ENCODE data around the gene CPS1. TPM values are rescaled to one million over a fixed set of nuclear protein-coding genes. Genes with fewer than 3 reads are reported as not detected.

The CPS1 gene
- total RNA-seq, 4 donors from 2014 or later = 4.8 to 7.3 (median 6.6) TPM

- TF ChIP-seq, protein P1, sequence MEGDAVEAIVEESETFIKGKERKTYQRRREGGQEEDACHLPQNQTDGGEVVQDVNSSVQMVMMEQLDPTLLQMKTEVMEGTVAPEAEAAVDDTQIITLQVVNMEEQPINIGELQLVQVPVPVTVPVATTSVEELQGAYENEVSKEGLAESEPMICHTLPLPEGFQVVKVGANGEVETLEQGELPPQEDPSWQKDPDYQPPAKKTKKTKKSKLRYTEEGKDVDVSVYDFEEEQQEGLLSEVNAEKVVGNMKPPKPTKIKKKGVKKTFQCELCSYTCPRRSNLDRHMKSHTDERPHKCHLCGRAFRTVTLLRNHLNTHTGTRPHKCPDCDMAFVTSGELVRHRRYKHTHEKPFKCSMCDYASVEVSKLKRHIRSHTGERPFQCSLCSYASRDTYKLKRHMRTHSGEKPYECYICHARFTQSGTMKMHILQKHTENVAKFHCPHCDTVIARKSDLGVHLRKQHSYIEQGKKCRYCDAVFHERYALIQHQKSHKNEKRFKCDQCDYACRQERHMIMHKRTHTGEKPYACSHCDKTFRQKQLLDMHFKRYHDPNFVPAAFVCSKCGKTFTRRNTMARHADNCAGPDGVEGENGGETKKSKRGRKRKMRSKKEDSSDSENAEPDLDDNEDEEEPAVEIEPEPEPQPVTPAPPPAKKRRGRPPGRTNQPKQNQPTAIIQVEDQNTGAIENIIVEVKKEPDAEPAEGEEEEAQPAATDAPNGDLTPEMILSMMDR (IDR thresholded peaks at IDR 0.05; ENCODE audit: low read depth) = no peak
These were observed 29.1 kb upstream of the CPS1 start for GRCh38 chr2:210527286-210527685.

DNA sequence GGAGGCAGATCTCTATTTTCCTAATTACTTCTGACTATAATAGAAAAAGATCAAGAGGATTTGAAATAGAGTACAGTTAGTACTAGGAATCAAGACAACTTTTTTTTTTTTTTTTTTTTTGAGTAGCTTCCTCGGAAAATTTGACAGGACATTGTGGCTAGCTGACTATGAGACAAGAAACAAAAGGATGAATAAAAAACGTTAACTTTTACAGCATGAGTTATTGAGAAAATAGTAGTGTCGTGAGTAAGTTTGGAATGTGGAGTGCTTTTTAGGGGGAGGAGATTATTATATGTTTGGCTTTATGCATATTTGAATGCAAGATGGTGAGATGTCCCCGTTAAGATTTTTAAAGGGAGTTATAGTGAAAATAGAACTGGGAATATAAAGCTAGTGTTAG is 27.7 kb upstream of the CPS1 start:
- TF ChIP-seq, protein P1 (IDR thresholded peaks at IDR 0.05; ENCODE audit: low read depth) = no peak

- TF ChIP-seq, protein P1 (IDR thresholded peaks at IDR 0.05; ENCODE audit: low read depth) = no peak
These were observed 25.3 kb upstream of the CPS1 start for GRCh38 chr2:210531050-210531449.

DNA sequence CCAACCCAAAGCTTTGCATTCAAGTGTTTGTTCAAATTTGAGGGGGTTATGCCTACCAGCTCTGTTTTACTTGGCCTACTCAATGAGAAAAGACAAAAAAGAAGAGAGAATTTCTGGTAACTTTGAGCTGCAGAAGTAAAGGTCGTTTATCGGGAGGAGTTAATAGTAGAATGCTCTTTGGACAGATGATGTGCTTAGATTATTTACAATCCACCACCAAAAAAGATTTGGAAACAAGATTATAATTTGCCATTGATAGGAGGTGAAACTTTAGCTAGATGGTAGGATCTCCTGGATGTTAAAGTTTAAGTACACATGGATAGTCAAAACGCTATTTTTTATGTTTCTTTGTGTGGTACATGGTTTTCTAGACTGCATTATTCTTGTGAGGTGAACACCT is 24.9 kb upstream of the CPS1 start:
- TF ChIP-seq, protein P1 (IDR thresholded peaks at IDR 0.05; ENCODE audit: low read depth) = no peak

- TF ChIP-seq, protein P1 (IDR thresholded peaks at IDR 0.05; ENCODE audit: low read depth) = no peak
These were observed 23.0 kb upstream of the CPS1 start for GRCh38 chr2:210533389-210533788.

DNA sequence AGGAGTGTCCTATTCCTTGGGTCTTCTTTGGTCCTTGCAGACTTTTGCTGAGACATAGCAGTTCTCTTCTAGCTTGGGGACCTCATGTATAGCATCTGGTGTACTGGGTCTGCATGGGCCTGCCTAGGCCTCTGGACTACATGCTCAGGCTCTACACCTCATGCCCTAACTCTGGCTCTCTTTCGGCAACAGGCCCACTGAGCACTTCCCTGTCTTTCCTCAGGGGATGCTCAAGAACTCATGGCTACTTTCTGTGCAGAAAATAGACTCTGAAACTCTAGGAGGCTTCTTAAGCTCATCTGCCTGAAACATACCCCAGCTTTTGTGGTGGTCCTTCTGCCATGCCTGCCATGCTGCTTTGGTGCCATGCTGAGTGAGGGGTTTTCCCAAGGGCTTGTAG is 21.5 kb upstream of the CPS1 start:
- TF ChIP-seq, protein P1 (IDR thresholded peaks at IDR 0.05; ENCODE audit: low read depth) = no peak

DNA sequence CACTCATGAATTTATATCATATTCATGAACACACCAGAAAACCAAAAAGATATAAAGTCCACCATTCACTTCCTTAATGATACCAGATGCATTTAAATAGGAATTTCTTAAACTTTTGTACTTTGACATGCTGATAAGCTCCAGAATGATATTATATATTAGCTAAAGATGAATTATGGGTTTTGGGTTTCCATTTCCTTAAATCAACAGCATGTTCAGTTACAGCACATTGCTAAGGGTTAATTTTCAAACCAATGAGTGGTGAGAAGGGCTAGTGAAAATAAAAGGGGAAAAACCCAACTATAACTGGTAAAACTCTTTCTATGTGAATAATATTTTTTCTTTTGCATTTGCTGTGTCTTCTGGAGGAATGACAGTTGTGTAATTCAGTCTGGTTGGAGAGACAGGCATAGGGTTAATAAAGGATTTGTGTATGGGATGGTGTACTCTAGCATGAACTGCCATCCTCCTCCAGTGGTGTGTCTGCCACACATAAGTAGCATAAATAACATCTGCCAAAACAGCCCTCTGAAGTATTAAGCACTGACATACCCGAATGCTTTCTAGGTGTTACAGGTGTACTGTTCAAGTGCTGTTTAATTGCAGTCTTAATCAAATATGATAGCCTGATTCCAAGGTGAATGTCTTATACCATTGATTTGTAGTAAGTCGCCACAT is 19.3 kb upstream of the CPS1 start:
- TF ChIP-seq, protein P1 (IDR thresholded peaks at IDR 0.05; ENCODE audit: low read depth) = no peak

All from subcutaneous adipose tissue (tissue), 4 donors.